Measurements from ENCODE around the gene DSG4.

- TF ChIP-seq POLR2A (IDR thresholded peaks at IDR 0.05; ENCODE audit: low read depth, low read length) (no peak), TAF1 (IDR thresholded peaks at IDR 0.05; ENCODE audit: borderline replicate concordance, low read depth, low read length) (no peak)
Observed at GRCh38 chr18:31454066-31454708, 77.6 kb downstream of the DSG4 start.

All from GM12892 (cell line).